Subcutaneous adipose tissue (tissue), 4 donors: ENCODE measurements around the gene POLR2J. TPM values are rescaled to one million over a fixed set of nuclear protein-coding genes. Genes with fewer than 3 reads are reported as not detected.

Source experiments
- CTCF ChIP-seq: fragments of 450-650 bp; IDR thresholded peaks from one replicate; pipeline ENCODE4 v1.5.1; 2016; ENCODE audit warnings: low read depth, mild to moderate bottlenecking, control low read depth, antibody characterized with exemption, moderate library complexity
- total RNA-seq, 4 donors: library from RNA; depleted of rRNA; stranded (reverse); fragments of >200 nt; gene quantifications; one replicate each; pipeline ENCODE4 v1.1.0, GENCODE V29; 2016

The POLR2J gene
- total RNA-seq, 4 donors from 2014 or later, result 11.7 to 25.8 (median 18.0) TPM

GRCh38 chr7:102424129-102424551, 54.6 kb downstream of the POLR2J start:
- no peak for TF ChIP-seq CTCF

Other genes with a start within 250 kb of the POLR2J start
- 1 to 10 TPM; 3.3 to 7.5 (median 3.7) TPM for gene SH2B2, start 192.1 kb downstream of the POLR2J start, total RNA-seq
- gene SPDYE6, start 122.5 kb downstream of the POLR2J start, total RNA-seq, result not detected
- gene PRKRIP1, start 82.6 kb downstream of the POLR2J start, total RNA-seq, result 10 to 100 TPM; 14.3 to 39.7 (median 21.9) TPM
- 10 to 100 TPM in 1 of 4 donors, 1 to 10 TPM in 3; 2.0 to 26.0 (median 6.4) TPM for gene ORAI2, start 45.3 kb downstream of the POLR2J start, total RNA-seq
- gene ALKBH4, start 14.1 kb downstream of the POLR2J start, total RNA-seq, result 10 to 100 TPM; 11.5 to 16.0 (median 13.2) TPM
- gene LRWD1, start 13.9 kb downstream of the POLR2J start, total RNA-seq, result 1 to 10 TPM; 7.0 to 9.2 (median 8.1) TPM
- 10 to 100 TPM in 1 of 4 donors, 1 to 10 TPM in 3; 4.9 to 12.6 (median 9.0) TPM for gene RASA4B, start 38.9 kb upstream of the POLR2J start, total RNA-seq
- 10 to 100 TPM in 1 of 4 donors, 1 to 10 TPM in 3; 2.7 to 12.7 (median 6.6) TPM for gene UPK3BL2, start 64.8 kb upstream of the POLR2J start, total RNA-seq
- gene SPDYE2, start 72.3 kb upstream of the POLR2J start, total RNA-seq, result not detected
- gene POLR2J3, start 93.7 kb upstream of the POLR2J start, total RNA-seq, result 10 to 100 TPM; 10.7 to 27.5 (median 19.3) TPM
- gene RASA4, start 137.8 kb upstream of the POLR2J start, total RNA-seq, result 10 to 100 TPM; 19.9 to 60.6 (median 38.2) TPM
- 10 to 100 TPM in 3 of 4 donors, 1 to 10 TPM in 1; 8.8 to 43.9 (median 19.5) TPM for gene UPK3BL1, start 163.9 kb upstream of the POLR2J start, total RNA-seq
- not detected for gene SPDYE2B, start 171.4 kb upstream of the POLR2J start, total RNA-seq
- 1 to 10 TPM; 1.3 to 9.8 (median 2.1) TPM for gene POLR2J2, start 192.7 kb upstream of the POLR2J start, total RNA-seq